Spleen (tissue), 11 donors: ENCODE measurements around the gene ERCC6L2. TPM values are rescaled to one million over a fixed set of nuclear protein-coding genes. Genes with fewer than 3 reads are reported as not detected.

ENCODE experiments used
- DNase-seq: peaks from one replicate; pipeline ENCODE4 v3.0.0-alpha.2; 2020
- H3K27ac ChIP-seq, 8 donors: fragments of 200-600 bp; sonication (generic) in 7 of 8; 1 replicate in 4 of 8; 2 replicates in 4 of 8; pipeline versions ENCODE4 v1.5.0 to v1.8.0; 2016 to 2021; ENCODE audit warnings: inconsistent platforms in 4 of 8, mild to moderate bottlenecking in 4 of 8, moderate library complexity in 1 of 8
- H3K27me3 ChIP-seq, 7 donors: fragments of 200-600 bp; sonication (generic) in 6 of 7; replicated peaks in 1 of 7; 1 replicate in 4 of 7; 2 replicates in 3 of 7; pipeline versions ENCODE4 v1.5.0 to v1.8.0; 2016 to 2021; ENCODE audit warnings: inconsistent platforms in 3 of 7, mild to moderate bottlenecking in 1 of 7
- H3K36me3 ChIP-seq, 6 donors: fragments of 200-600 bp; sonication (generic) in 5 of 6; 1 replicate in 4 of 6; 2 replicates in 2 of 6; pipeline versions ENCODE4 v1.5.0 to v1.8.0; 2016 to 2021; ENCODE audit warnings: inconsistent platforms in 2 of 6
- H3K4me1 ChIP-seq, 6 donors: fragments of 200-600 bp; sonication (generic) in 5 of 6; 1 replicate in 3 of 6; 2 replicates in 3 of 6; pipeline versions ENCODE4 v1.5.0 to v1.8.0; 2016 to 2021; ENCODE audit warnings: inconsistent platforms in 3 of 6
- H3K4me3 ChIP-seq, 8 donors: fragments of 200-600 bp; sonication (generic) in 7 of 8; 1 replicate in 4 of 8; 2 replicates in 4 of 8; pipeline versions ENCODE4 v1.5.0 to v1.8.0; 2016 to 2021; ENCODE audit warnings: inconsistent platforms in 4 of 8, mild to moderate bottlenecking in 4 of 8, moderate library complexity in 2 of 8
- H3K9me3 ChIP-seq, 8 donors: fragments of 200-600 bp; sonication (generic) in 7 of 8; 1 replicate in 4 of 8; 2 replicates in 4 of 8; pipeline versions ENCODE4 v1.5.0 to v1.8.0; 2016 to 2021; ENCODE audit warnings: inconsistent platforms in 4 of 8
- CTCF ChIP-seq, 11 experiments: fragments of 200-600 bp in 7 of 11; fragments of 450-650 bp in 4 of 11; sonication (generic) in 4 of 11; IDR thresholded peaks in 8 of 11; conservative IDR thresholded peaks in 3 of 11; 1 replicate in 7 of 11; 2 replicates in 4 of 11; pipeline versions ENCODE4 v1.4.0 to v1.8.0; 2016 to 2021; ENCODE audit warnings: antibody characterized with exemption in 11 of 11, inconsistent platforms in 4 of 11, mild to moderate bottlenecking in 1 of 11
- POLR2A ChIP-seq, 3 donors: fragments of 450-650 bp; IDR thresholded peaks; one replicate each; pipeline ENCODE4 v1.5.1; 2017; ENCODE audit warnings: antibody characterized with exemption in 3 of 3, mild to moderate bottlenecking in 1 of 3
- POLR2AphosphoS5 ChIP-seq, 3 donors: sonication (generic); formaldehyde crosslinking; IDR thresholded peaks; one replicate each; pipeline ENCODE4 v1.5.1; 2017; ENCODE audit warnings: antibody characterized with exemption in 3 of 3
- WGBS, 5 donors: extraction: QIAGEN DNeasy Blood & Tissue Kit in 3 of 5; methylation state at CpG; one replicate each; pipeline versions ENCODE4 v1.1.5 to v1.1.7; 2013 to 2018; 5-methylcytosine and 5-hydroxymethylcytosine counted together
- intact Hi-C: fragments of 100-400 bp; cut with DNase I; formaldehyde crosslinking; loops from one replicate; pipeline ENCODE4 v1.15.0; 2023; ENCODE audit warnings: low total_unique reads
- polyA plus RNA-seq, 3 donors: library from polyadenylated mRNA; stranded (reverse); fragments of 200-250 nt; gene quantifications; one replicate each; pipeline ENCODE4 v1.2.1, GENCODE V29; 2013
- total RNA-seq, 7 donors: library from RNA; depleted of rRNA in 3 of 7; stranded (reverse); fragments of >200 nt in 3 of 7; fragmentation: NEBNext Ultra II Directional in 4 of 7; extraction: Animal tissue kit (Norgen Biotek cat#: 25700) in 4 of 7; gene quantifications; one replicate each; pipeline versions ENCODE4 v1.1.0 to v1.2.1, GENCODE V29; 2016 to 2021
- donor health status: healthy with polysubstance abuse.
- donor health status: DM: no; HTN: no; CAD: no; lungs with moderate emphysema.
- donor health status: DM: no; HTN: no; CAD: no.
- donor health status: Bipolar disorder and iron deficiency.
- donor health status: healthy.
- donor health status: DM: no; HTN: no; CAD: no.
- donor health status: DM: yes; HTN: yes; CAD: no.

The ERCC6L2 gene
- total and polyA plus RNA-seq, 10 donors = 4.6 to 118 (median 70.9) TPM

- H3K4me1 ChIP-seq = peaks cover 9 to 35% (median 31%) of the 10 kb centered on the region in 6 donors
- no peaks in the 10 kb centered on the region for H3K27me3 ChIP-seq
- intact Hi-C loops = no loop called here
- peaks cover 0 to 29% (median 6%) of the 10 kb centered on the region in 6 donors for H3K36me3 ChIP-seq
- no peak overlapping the region for H3K4me3 ChIP-seq
- DNase-seq = no peak
- TF ChIP-seq POLR2A (IDR thresholded peaks at IDR 0.05) = no peak
- no peak for TF ChIP-seq POLR2AphosphoS5 (IDR thresholded peaks at IDR 0.05)
- no peak for TF ChIP-seq CTCF (IDR thresholded peaks at IDR 0.05 in 8 of 11, conservative IDR thresholded peaks at IDR 0.05 in 3 of 11)
- H3K9me3 ChIP-seq = peaks cover 0 to 7% (median 0%) of the 10 kb centered on the region in 8 donors
- H3K27ac ChIP-seq = peak overlapping the region in 1 of 8 donors; percentile 97
- WGBS, 5 donors = 1 to 2% (median 2%) methylated on average over 6 to 9 of the region's 9 CpGs
These were observed 600 bp downstream of the ERCC6L2 start for GRCh38 chr9:95876138-95876444.

- intact Hi-C loops = no loop called here
- Histone ChIP-seq H3K4me1 (peaks cover 9 to 40% (median 33%) of the 10 kb centered on the region in 6 donors), H3K36me3 (peaks cover 0 to 29% (median 4%) of the 10 kb centered on the region in 6 donors), H3K27ac (peak overlapping the region in 1 of 8 donors; percentile 97), H3K27me3 (no peaks in the 10 kb centered on the region), H3K4me3 (no peak overlapping the region), H3K9me3 (peaks cover 0 to 2% (median 0%) of the 10 kb centered on the region in 8 donors)
- no peak for DNase-seq
- TF ChIP-seq POLR2AphosphoS5 (IDR thresholded peaks at IDR 0.05) (no peak), POLR2A (IDR thresholded peaks at IDR 0.05) (no peak), CTCF (IDR thresholded peaks at IDR 0.05 in 8 of 11, conservative IDR thresholded peaks at IDR 0.05 in 3 of 11) (no peak)
- 24 to 37% (median 27%) methylated on average over 3 of the region's 3 CpGs for WGBS, 5 donors
These were observed 1.1 kb downstream of the ERCC6L2 start for GRCh38 chr9:95876595-95876994.

- DNase-seq = no peak
- Histone ChIP-seq H3K27ac (no peak overlapping the region), H3K27me3 (no peaks in the 10 kb centered on the region), H3K4me3 (no peak overlapping the region), H3K4me1 (peaks cover 9 to 53% (median 38%) of the 10 kb centered on the region in 6 donors), H3K9me3 (no peaks in the 10 kb centered on the region), H3K36me3 (peaks cover 0 to 31% (median 4%) of the 10 kb centered on the region in 6 donors)
- 88 to 99% (median 96%) methylated on average over 1 of the region's 1 CpG for WGBS, 5 donors
- no peak for TF ChIP-seq CTCF (IDR thresholded peaks at IDR 0.05 in 8 of 11, conservative IDR thresholded peaks at IDR 0.05 in 3 of 11)
- no peak for TF ChIP-seq POLR2A (IDR thresholded peaks at IDR 0.05)
- no peak for TF ChIP-seq POLR2AphosphoS5 (IDR thresholded peaks at IDR 0.05)
- intact Hi-C loops = no loop called here
These were observed 2.5 kb downstream of the ERCC6L2 start for GRCh38 chr9:95877984-95878383.

- H3K4me3 ChIP-seq = no peak overlapping the region
- TF ChIP-seq POLR2AphosphoS5 (IDR thresholded peaks at IDR 0.05) (no peak), CTCF (IDR thresholded peaks at IDR 0.05 in 8 of 11, conservative IDR thresholded peaks at IDR 0.05 in 3 of 11) (no peak), POLR2A (IDR thresholded peaks at IDR 0.05) (no peak)
- peaks cover 0 to 54% (median 31%) of the 10 kb centered on the region in 6 donors for H3K4me1 ChIP-seq
- H3K27me3 ChIP-seq = no peaks in the 10 kb centered on the region
- intact Hi-C loops = no loop called here
- DNase-seq = no peak
- peak overlapping the region in 3 of 8 donors; percentile 0 to 24 (median 22) for H3K27ac ChIP-seq
- H3K36me3 ChIP-seq = peaks cover 0 to 35% (median 8%) of the 10 kb centered on the region in 6 donors
- no peaks in the 10 kb centered on the region for H3K9me3 ChIP-seq
These were observed 4.1 kb downstream of the ERCC6L2 start for GRCh38 chr9:95879591-95879990.
